HepG2 (cell line): ENCODE data around the gene DOHH. TPM values are rescaled to one million over a fixed set of nuclear protein-coding genes. Genes with fewer than 3 reads are reported as not detected.

Source experiments
- FOSL2 ChIP-seq: sonication (generic); formaldehyde crosslinking; IDR thresholded peaks from 2 replicates; pipeline ENCODE4 v1.4.0; 2020; ENCODE audit warnings: missing genetic modification reagents
- LCORL ChIP-seq, 2 experiments: fragments of 450-650 bp in 1 of 2; sonication (generic) in 1 of 2; formaldehyde crosslinking in 1 of 2; IDR thresholded peaks; 2 replicates each; pipeline versions ENCODE4 v1.5.0 to v1.6.1; 2017 to 2020; ENCODE audit warnings: antibody characterized with exemption in 1 of 2, missing genetic modification reagents in 1 of 2
- MEIS2 ChIP-seq: sonication (generic); formaldehyde crosslinking; IDR thresholded peaks from 2 replicates; pipeline ENCODE4 v1.9.0; 2021; ENCODE audit warnings: mild to moderate bottlenecking, missing genetic modification reagents
- NFYC ChIP-seq: IDR thresholded peaks from 2 replicates; pipeline ENCODE4 v1.6.1; 2016; ENCODE audit warnings: missing genetic modification reagents, missing compliant biosample characterization
- REST ChIP-seq, 2 experiments: IDR thresholded peaks; 2 replicates each; pipeline ENCODE4 v1.6.1; 2011 to 2012; ENCODE audit warnings: low read length in 2 of 2, borderline replicate concordance in 1 of 2, low read depth in 1 of 2, mild to moderate bottlenecking in 1 of 2, moderate library complexity in 1 of 2
- THYN1 ChIP-seq: sonication (generic); formaldehyde crosslinking; IDR thresholded peaks from 2 replicates; pipeline ENCODE4 v1.8.1; 2023; ENCODE audit warnings: low read depth, mild to moderate bottlenecking, moderate library complexity, missing genetic modification reagents, borderline replicate concordance
- ZNF142 ChIP-seq: sonication (generic); formaldehyde crosslinking; IDR thresholded peaks from 2 replicates; pipeline ENCODE4 v1.4.0; 2020; ENCODE audit warnings: missing genetic modification reagents
- ZNF280D ChIP-seq: sonication (generic); formaldehyde crosslinking; IDR thresholded peaks from 2 replicates; pipeline ENCODE4 v1.5.1; 2020; ENCODE audit warnings: mild to moderate bottlenecking, missing genetic modification reagents
- ZNF281 ChIP-seq: sonication (generic); formaldehyde crosslinking; IDR thresholded peaks from 2 replicates; pipeline ENCODE4 v1.4.0; 2020; ENCODE audit warnings: missing genetic modification reagents, borderline replicate concordance
- ZNF558 ChIP-seq: sonication (generic); formaldehyde crosslinking; IDR thresholded peaks from 2 replicates; pipeline ENCODE4 v1.9.0; 2022; ENCODE audit warnings: mild to moderate bottlenecking, missing genetic modification reagents, borderline replicate concordance
- ZNF790 ChIP-seq: sonication (generic); formaldehyde crosslinking; IDR thresholded peaks from 2 replicates; pipeline ENCODE4 v1.8.0; 2022; ENCODE audit warnings: missing genetic modification reagents, mild to moderate bottlenecking, borderline replicate concordance
- polyA plus RNA-seq, 8 experiments: library from polyadenylated mRNA; depleted of rRNA in 3 of 8; stranded (reverse) in 7 of 8; unstranded in 1 of 8; fragments of >200 nt; fragmentation: Illumina TruSeq in 4 of 8; extraction: Trizol in 4 of 8; gene quantifications; 2 replicates each; pipeline versions ENCODE4 v1.2.1 to v1.2.3, GENCODE V29; 2011 to 2016; ENCODE audit warnings: low read depth in 4 of 8, missing spikeins in 1 of 8, mixed read lengths in 1 of 8; ENCODE audit not compliant: insufficient read depth in 1 of 8
- total RNA-seq, 5 experiments: library from RNA; depleted of rRNA; stranded (reverse); fragments of >200 nt; fragmentation: Illumina TruSeq; extraction: Trizol; gene quantifications; 2 replicates each; pipeline ENCODE4 v1.2.3, GENCODE V29; 2016; ENCODE audit warnings: low read depth in 1 of 5

Gene DOHH
- total and polyA plus RNA-seq, 2 of the 13 experiments (the other 11 are each of a cell fraction or from before 2014, with no cell fraction given) = 3.5 to 13.7 TPM

- TF ChIP-seq REST (IDR thresholded peaks at IDR 0.05; ENCODE audit: borderline replicate concordance in 1 of 2, low read depth in 1 of 2, low read length in 2 of 2) (peak in 1 of 2 experiments; percentile 83; a peak in 1 of 4 replicates), ZNF281 (CRISPR knock-in tag) (peak; percentile 28; the same call in 1 of the 2 replicates), LCORL (IDR thresholded peaks at IDR 0.05) (no peak), LCORL (CRISPR knock-in tag; IDR thresholded peaks at IDR 0.05) (peak; percentile 42; the same call in 1 of the 2 replicates), THYN1 (CRISPR knock-in tag) (no peak), ZNF142 (no peak), ZNF280D (CRISPR knock-in tag) (0 out of 2 replicates have a peak, but pooled peaks have one; percentile 64), ZNF558 (0 out of 2 replicates have a peak, but pooled peaks have one; percentile 43), ZNF790 (CRISPR knock-in tag) (0 out of 2 replicates have a peak, but pooled peaks have one; percentile 53), FOSL2 (CRISPR knock-in tag) (peak; percentile 59; the same call in 1 of the 2 replicates), NFYC (CRISPR knock-in tag) (peak; percentile 35), MEIS2 (0 out of 2 replicates have a peak, but pooled peaks have one; percentile 45)
Observed at GRCh38 chr19:3500429-3501101, at the start of gene DOHH (continued).
